GM21576 (cell line): Measurements from ENCODE around the gene KLK3.
"Not testable (repeated sequence)": the region's sequence is repeated elsewhere in the genome, so short reads cannot be mapped to it uniquely, and the experiment has no call there.

ENCODE experiments used
- ATAC-seq: cut with Tn5 transposase; IDR thresholded peaks from one replicate; pipeline ENCODE4 v1.9.1; 2021; ENCODE audit warnings: mild to moderate bottlenecking, moderate library complexity; ENCODE audit not compliant: unreplicated experiment

The KLK3 gene

DNA sequence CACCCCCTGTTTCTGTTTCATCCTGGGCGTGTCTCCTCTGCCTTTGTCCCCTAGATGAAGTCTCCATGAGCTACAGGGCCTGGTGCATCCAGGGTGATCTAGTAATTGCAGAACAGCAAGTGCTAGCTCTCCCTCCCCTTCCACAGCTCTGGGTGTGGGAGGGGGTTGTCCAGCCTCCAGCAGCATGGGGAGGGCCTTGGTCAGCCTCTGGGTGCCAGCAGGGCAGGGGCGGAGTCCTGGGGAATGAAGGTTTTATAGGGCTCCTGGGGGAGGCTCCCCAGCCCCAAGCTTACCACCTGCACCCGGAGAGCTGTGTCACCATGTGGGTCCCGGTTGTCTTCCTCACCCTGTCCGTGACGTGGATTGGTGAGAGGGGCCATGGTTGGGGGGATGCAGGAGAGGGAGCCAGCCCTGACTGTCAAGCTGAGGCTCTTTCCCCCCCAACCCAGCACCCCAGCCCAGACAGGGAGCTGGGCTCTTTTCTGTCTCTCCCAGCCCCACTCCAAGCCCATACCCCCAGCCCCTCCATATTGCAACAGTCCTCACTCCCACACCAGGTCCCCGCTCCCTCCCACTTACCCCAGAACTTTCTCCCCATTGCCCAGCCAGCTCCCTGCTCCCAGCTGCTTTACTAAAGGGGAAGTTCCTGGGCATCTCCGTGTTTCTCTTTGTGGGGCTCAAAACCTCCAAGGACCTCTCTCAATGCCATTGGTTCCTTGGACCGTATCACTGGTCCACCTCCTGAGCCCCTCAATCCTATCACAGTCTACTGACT lies at the start of gene KLK3:
KLK3 (plus strand) TSS at position 280 of the 775 bp plus-strand sequence; CDS start at position 321, 41 bp downstream.
- ATAC-seq, result no peak

DNA sequence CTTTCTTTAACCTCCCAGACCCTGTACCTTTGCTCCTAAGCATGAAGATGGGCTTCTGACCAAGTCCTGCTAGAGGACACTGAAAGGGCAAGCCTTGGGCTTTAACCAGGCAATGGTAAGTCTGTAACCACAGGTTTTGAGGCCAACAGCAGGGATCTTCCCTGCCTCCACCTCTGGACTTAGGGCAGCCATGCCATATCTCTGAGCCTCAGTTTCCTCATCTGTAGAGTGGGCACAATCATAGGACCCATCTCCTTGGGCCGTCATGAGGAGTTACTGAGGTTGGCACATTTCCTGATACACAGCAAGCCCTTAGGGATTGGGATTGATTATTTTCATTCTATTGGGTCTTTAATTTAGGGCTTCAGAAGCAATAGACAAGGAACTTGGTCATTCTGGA lies 45.9 kb upstream of the KLK3 start:
- ATAC-seq, result no peak

DNA sequence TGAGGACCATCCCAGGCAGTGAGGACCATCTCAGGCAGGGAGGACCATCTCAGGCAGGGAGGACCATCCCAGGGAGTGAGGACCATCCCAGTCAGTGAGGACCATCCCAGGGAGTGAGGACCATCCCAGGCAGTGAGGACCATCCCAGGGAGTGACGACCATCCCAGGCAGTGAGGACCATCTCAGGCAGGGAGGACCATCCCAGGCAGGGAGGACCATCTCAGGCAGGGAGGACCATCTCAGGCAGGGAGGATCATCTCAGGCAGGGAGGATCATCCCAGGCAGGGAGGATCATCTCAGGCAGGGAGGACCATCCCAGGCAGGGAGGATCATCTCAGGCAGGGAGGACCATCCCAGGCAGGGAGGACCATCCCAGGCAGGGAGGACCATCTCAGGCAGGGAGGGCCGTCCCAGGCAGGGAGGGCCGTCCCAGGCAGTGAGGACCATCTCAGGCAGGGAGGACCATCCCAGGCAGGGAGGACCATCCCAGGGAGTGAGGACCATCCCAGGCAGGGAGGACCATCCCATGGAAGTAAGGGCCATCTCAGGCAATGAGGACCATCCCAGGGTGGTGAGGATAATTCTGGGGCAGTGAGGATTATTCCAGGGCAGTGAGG lies 43.0 kb upstream of the KLK3 start:
- ATAC-seq, result not testable (repeated sequence)

DNA sequence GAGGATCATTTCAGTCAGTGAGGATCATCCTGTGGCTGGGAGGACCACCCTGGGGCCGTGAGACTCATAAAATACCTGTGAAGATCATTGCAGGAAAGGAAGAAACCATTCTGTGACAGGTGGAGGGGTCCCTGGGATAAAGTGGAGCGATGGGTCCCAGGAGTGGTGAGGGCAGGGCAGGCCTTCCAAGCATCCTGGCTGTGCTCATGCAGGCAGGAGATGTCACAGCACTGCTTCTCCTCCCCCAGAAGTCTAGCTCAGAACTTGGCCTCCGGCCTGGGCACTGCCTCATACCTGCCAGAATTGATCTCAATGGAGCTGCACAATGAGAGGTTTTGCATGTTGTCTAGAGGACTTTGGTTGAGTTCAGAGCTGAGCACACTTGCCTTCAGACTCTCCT lies 42.2 kb upstream of the KLK3 start:
- no peak for ATAC-seq

DNA sequence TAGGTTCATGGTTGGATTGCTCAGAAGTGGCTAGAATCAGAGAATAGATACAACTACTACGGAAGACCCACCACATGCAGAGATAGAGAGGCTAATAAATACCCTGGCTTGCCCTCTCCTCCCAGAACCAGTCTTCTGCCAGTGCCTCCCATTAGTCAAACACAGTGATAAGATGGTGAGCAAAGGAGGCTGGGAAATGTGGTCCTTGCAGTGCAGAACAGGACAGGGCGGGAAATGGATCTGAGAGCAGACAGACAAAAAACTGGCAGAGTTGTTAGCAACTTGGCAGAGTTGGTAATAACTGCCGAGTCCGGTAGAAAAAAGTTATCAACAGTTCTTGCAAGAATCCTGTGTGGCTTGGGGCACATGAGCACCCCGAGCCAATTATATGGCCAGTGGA lies 39.8 kb upstream of the KLK3 start:
- ATAC-seq, result no peak

DNA sequence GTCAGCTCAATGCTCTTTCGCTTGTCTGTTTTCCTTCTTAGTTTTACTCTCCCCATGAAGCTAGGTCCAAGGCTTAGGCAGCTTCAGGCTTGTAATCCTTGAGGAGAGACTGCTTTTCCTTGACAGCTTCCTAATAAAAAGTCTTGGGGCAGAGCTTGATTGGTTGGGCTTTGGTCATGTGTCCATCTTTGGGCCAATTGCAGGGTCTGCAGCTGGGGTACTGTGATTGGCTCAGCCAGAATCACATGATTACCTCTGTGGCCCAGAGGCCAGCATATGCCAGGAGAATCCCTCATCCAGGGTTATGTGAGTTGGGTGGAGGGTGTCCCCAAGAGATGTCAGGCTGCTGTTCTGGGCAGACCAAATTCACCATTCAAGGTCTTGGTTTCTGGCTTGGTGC lies 39.3 kb upstream of the KLK3 start:
- no peak for ATAC-seq

DNA sequence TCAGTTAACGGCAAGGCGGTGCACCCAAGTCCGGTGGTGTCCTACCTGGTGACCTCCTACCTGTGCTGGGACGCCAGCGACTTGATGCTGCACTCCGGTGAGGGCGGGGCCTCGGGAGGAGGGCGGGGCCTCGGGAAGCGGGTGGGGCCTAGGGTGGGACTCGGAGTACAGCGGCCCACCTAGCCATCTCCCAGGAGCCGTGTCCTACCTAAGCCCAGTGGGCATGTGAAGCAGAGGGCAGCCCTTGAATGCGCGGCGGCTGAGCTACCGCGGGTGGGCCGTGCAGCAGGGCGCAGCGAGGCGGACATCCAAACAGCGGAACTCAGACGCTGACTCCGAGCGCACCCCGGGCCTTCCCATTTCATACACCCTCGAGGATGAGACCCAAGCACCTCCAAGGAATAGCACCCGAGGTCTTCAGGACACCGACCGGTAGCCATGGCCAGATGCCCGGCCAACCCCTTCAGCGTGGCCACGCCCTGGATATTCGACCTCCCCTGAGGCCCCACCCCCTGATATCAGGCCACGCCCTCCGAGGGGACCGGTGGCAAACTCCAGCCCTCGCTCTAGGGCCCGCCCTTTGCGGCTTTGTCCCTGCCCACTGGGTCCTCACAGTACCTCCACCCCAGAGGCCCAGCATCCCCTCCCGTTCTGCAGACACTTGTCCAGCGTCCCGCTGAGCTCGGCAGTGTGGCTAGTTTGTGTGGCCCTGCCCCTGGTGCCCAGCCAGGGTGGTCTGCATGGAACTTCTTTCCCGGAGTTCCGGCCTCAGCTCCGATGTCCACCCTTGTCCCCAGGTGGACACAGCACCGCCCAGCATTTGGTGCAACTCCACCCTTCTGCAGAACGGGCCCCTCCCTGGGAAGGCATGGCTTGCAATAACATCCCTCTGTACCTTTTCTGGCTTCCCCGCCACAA lies 36.5 kb upstream of the KLK3 start:
- peak; percentile 56 for ATAC-seq

DNA sequence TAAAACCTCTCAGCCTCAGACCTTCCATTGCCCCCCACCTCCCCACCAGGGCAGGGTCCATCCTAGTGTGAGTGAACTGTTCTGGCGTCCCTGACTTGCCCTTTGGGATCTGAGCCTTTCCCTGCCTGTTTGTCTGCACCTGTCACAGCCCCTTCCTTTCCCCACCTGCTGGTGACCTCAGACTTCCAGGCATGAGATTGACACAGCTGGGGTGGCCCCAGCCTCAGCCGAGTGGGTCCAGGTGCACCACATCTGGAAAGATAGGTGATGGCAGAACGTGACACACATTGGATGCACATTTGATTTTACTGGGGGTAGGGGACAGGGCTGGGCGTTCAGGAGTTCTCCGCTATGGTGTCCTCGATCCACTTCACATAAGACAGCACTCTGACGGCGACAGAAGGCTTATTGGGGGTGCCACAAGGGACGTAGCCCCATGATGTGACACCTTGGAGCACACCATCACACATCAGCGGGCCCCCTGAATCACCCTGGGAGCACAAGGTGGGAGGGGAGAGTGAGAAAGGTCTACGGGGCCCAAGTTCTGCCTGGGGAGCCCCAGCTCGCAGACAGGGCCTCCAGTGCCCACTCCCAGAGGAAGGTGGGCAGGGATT lies 35.7 kb upstream of the KLK3 start:
- ATAC-seq, result no peak

DNA sequence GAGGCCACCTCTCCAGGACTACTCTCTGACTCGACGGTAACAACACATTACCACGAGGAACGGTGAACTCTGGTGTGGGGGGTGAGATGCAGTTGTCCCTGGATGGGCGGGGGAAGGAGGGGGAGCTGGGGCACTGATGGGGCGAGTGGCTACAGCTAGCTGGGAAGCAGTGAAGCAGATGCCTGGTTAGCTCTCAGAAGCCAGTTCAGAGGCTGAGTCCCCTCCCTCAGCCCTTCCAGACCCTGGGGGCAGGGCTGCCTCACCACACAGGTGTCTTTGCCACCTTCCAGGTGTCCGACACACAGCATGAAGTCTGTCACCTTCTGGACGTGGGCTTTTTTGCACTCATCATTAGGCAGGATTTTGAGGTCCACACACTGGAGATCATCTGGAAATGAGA lies 35.1 kb upstream of the KLK3 start:
- ATAC-seq, result no peak

DNA sequence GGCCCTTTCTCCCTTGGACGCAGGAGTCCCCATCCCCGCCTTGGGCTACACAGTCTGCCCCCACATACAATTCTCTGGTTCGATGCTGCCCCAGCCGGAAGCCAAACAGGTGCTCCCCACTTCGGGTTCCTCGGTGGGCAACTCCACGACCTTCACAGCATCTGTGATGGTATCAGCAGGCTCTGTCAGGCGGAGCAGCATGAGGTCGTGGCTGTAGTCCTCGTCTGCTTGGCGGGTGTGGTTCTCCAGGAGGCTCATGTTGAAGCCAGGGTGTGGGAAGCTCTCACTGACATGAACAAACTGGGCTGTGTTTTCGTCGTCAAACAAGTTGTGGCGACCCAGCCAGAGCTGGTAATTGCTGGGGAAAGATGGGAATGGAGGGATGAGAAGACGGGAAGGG lies 34.6 kb upstream of the KLK3 start:
- ATAC-seq, result no peak

DNA sequence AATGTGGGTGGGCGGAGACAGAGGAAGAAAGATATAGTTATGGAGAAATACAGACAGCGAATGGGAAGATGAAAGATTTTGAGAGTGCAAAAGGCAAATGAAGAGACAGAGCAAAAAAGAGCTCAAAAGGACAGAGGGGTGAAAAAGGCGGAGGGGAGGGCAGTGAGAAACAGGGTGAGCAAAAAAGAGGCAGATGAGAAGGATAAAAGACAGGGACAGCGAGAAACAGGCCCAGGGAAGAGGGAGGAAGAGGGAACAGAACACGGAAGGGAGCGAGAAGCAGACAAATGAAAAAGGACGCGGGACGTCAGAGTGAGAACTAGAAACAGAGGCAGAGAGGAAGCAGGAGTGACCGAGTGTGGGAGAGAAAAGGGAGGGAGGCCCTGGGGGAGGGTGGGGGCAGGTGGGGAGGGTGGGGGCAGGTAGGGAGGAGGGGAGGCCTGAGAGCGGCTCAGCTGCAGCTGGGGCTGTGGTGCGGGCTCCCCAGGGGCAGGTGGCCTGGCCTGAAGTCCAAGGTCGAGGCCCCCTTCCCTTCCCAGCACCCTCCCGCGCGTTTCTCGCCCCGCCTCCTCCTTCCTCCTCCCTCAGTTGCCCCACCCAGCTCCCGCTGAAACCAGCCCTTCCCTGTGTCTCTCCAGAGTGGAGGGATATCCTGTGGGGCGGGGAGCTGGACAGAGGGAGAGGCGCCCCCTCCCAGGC lies 34.0 kb upstream of the KLK3 start:
- no peak for ATAC-seq

DNA sequence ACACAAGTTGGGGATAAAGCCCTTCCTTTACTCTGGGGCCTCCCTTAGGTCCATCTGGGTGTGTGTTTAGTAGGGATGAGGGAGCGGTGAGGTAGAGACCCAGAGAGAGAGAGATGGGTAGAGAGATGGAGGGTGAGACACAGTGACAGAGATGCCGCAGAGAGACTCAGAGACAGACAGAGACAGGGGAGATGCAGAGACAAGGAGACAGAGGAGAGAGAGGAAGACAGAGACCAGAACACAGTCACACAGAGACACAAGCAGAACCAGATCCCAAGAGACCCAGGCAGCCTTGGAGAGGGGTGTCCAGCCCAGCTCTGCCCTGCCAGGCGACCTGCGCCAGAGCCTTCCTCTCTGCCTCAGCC lies 33.5 kb upstream of the KLK3 start:
- no peak for ATAC-seq

DNA sequence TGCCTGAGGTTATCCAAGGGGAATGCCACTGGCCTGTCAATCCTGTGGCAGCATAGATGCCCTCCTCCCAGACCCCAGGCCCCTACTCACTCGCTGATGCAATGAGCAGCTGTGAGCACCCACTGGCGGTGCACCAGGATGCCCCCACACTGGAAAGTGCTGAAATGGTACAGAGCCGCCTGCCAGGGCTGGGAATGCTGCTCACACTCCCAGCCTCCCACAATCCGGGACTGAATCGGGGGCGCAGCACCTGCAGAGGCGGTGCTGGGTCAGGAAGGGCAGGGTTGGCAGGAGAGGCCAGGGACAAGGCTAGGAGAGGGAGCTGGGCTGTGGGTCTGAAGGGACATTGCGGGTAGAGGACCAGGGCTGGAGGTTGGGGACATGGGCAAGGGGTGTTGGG lies 33.1 kb upstream of the KLK3 start:
- no peak for ATAC-seq

DNA sequence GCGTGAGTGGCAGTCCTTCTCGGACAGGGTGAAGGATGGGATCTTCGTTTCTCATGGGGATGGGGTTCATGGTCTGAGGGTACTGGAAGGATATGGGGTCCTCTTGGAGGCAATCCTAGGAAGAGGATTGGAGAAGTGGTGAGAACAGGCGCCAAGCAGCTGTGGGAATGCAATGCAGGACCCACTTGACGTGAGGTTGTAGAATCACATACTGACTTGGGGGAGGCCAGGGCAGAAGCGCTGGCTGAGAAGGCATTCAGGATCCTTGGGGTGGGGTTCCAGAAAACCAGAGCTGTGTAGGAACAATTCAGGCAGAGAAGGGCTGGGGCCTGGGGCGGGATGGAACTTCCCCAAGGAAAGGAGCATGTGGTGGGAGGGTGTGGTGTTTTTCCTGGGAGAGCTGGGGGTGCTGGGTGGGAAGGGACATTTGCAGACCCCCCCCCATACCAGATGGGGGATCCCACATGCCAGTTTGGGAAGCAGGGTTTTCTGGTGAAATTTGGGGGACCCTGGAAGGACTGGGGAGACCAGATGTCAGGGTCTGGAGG lies 32.0 kb upstream of the KLK3 start:
- no peak for ATAC-seq

DNA sequence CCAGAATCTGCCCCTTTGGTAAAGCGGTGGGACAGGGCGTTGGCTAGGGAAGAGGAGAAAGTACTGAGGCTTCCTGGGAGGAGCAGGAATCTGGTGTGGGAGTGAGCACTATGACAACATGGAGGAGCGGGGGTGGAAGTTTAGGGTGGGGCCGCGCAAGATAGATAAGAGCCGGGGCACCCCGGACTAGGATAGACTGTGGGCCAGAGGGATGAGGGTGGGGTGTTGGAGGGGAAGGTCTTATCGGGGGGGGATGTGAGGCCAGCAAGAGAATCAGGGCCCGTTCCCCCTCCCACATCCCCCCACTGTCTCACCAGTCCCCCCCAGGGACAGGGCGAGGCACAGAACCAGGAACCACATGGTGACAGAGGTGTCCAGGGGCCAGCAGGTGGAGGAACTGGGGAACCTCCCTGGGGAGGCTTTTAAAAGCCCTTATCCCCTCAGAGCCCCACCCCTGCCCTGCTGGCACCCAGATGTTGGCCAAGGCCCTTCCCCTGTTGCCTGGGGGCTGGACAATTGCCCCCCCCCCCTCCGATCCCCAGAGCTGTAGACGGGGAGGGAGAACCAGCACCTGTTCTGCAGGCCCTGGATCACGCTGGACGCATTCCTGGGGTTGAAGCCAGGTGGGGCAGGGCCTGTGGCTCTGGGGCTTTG lies 31.2 kb upstream of the KLK3 start, which contains the start of gene KLK1:
KLK1 (minus strand) TSS at position 399 of the 654 bp plus-strand sequence; CDS start at position 360, 39 bp downstream.
- no peak for ATAC-seq

DNA sequence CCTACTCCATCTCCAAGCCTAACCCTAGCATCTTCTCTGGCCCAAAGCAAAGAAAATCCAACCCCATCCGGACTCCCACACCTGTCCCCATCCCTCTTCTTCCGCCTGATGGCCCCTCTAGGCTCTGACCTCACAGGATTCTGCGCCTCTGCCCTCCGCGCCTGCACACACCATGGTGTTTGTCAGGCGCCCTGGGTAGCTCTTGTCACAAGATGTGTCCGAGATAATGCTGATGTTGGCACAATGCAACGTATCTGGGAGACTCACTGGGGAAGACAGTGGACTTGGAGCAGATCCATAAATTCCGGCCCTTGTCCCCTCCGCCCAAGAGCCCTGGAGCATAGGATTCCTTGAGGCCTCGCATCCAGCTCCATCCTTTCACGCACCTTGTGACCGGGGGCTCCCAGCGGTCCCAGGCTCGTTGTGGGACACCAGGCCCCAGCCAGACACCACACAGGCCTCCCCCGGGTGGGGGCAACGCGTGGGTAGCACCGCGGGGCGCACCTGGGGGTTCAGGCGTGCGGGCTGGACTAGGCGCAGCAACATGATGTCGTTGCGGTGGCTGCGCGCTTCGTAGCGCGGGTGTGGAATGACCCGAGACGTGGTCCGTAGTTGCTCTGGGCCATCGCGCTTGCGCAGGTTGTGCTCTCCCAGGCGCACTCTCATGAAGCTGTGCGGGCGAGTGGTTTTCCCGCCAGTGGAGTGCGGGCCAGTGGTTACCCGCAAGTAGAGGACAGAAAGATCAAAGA lies 28.0 kb upstream of the KLK3 start:
- ATAC-seq, result no peak

DNA sequence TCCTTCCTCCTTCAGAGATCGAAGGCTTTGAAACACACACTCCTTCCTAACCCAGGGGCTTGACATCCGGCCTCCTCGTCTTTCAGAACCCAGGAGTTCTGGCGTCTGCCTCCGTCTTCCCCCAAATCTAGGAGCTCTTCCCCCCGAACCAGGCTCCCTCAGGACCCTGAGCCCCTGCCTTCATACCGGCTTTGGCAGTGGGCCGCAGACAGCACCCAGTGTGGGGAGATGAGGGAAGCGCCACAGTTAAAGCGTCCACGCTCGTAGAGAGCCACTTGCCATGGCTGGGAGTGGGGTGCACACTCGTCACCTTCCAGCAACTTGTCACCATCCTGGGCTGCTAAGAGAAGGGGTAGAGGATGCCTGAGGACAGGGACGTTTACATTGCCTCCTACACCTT lies 27.2 kb upstream of the KLK3 start:
- no peak for ATAC-seq

DNA sequence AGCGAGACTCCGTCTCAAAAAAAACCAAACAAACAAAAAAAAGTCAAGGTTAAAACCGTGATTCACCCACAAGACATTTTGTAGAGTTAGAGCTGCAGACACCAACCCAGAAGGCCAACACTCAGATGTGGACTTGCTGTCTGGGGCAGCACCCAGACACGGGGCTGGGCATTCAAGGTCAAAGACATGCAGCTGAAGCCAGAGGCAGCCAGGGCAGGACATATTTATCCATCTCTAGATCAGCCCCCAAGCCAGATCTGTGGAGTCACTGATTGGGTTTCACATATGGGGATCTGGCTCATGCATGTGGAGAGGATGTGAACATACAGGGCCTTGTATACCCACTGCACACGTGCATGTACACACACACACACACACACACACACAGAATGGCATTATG lies 24.9 kb upstream of the KLK3 start:
- ATAC-seq, result no peak
